H9 (cell line): ENCODE data around the gene ELL3. TPM values are rescaled to one million over a fixed set of nuclear protein-coding genes. Genes with fewer than 3 reads are reported as not detected.
A peak's percentile ranks its signal among the peaks of the same experiment; 100 is the strongest.
"Not testable (repeated sequence)": the region's sequence is repeated elsewhere in the genome, so short reads cannot be mapped to it uniquely, and the experiment has no call there.

ENCODE experiments used
- DNase-seq: peaks from one replicate; pipeline ENCODE4 v3.0.0-alpha.2; 2017
- H2AFZ ChIP-seq: one replicate; pipeline ENCODE4 v1.6.1; 2013; ENCODE audit warnings: mild to moderate bottlenecking, low read length, control low read depth, moderate library complexity
- H2AK5ac ChIP-seq: 2 replicates; pipeline ENCODE4 v1.6.1; 2013; ENCODE audit warnings: low read length, control low read depth, mixed read lengths; ENCODE audit not compliant: insufficient read length
- H2BK120ac ChIP-seq: one replicate; pipeline ENCODE4 v1.6.1; 2013; ENCODE audit warnings: low read depth, mild to moderate bottlenecking, low read length, control low read depth, inconsistent platforms; ENCODE audit not compliant: poor library complexity, severe bottlenecking
- H2BK12ac ChIP-seq: 2 replicates; pipeline ENCODE4 v1.6.1; 2013; ENCODE audit warnings: low read length, control low read depth, mixed read lengths, low read depth; ENCODE audit not compliant: insufficient read length
- H2BK15ac ChIP-seq: 2 replicates; pipeline ENCODE4 v1.6.1; 2013; ENCODE audit warnings: low read depth, low read length, control low read depth
- H2BK20ac ChIP-seq: one replicate; pipeline ENCODE4 v1.6.1; 2013; ENCODE audit warnings: low read depth, mild to moderate bottlenecking, low read length, control low read depth, inconsistent platforms; ENCODE audit not compliant: poor library complexity, severe bottlenecking
- H2BK5ac ChIP-seq: 2 replicates; pipeline ENCODE4 v1.6.1; 2013; ENCODE audit warnings: low read length, control low read depth, mixed read lengths; ENCODE audit not compliant: insufficient read length
- H3K14ac ChIP-seq: 2 replicates; pipeline ENCODE4 v1.6.1; 2013; ENCODE audit warnings: low read length, control low read depth; ENCODE audit not compliant: insufficient read depth
- H3K18ac ChIP-seq: 2 replicates; pipeline ENCODE4 v1.6.1; 2013; ENCODE audit warnings: low read depth, mild to moderate bottlenecking, mixed read lengths, low read length, control low read depth; ENCODE audit not compliant: insufficient read length
- H3K23ac ChIP-seq: 2 replicates; pipeline ENCODE4 v1.6.1; 2013; ENCODE audit warnings: low read length, control low read depth, mixed read lengths, low read depth; ENCODE audit not compliant: insufficient read length
- H3K23me2 ChIP-seq: 2 replicates; pipeline ENCODE4 v1.6.1; 2013; ENCODE audit warnings: low read depth, mild to moderate bottlenecking, mixed read lengths, low read length, control low read depth; ENCODE audit not compliant: insufficient read length, poor library complexity, severe bottlenecking
- H3K27ac ChIP-seq: 2 replicates; pipeline ENCODE4 v1.5.1; 2013; ENCODE audit warnings: low read length, control low read depth, mixed read lengths, low read depth; ENCODE audit not compliant: insufficient read length
- H3K27me3 ChIP-seq: 2 replicates; pipeline ENCODE4 v1.6.1; 2013; ENCODE audit warnings: low read length, control low read depth, inconsistent platforms; ENCODE audit not compliant: insufficient read depth
- H3K4ac ChIP-seq: 2 replicates; pipeline ENCODE4 v1.6.1; 2013; ENCODE audit warnings: low read depth, mild to moderate bottlenecking, control low read depth, inconsistent platforms, low read length, moderate library complexity
- H3K4me1 ChIP-seq: 2 replicates; pipeline ENCODE4 v1.6.1; 2013; ENCODE audit warnings: low read length, control low read depth, inconsistent platforms; ENCODE audit not compliant: insufficient read depth
- H3K4me2 ChIP-seq: 2 replicates; pipeline ENCODE4 v1.6.1; 2013; ENCODE audit warnings: low read length, control low read depth, mixed read lengths; ENCODE audit not compliant: insufficient read length, insufficient read depth
- H3K56ac ChIP-seq: 2 replicates; pipeline ENCODE4 v1.6.1; 2013; ENCODE audit warnings: low read depth, mild to moderate bottlenecking, mixed read lengths, low read length, control low read depth; ENCODE audit not compliant: insufficient read length
- H3K79me1 ChIP-seq: 2 replicates; pipeline ENCODE4 v1.6.1; 2013; ENCODE audit warnings: low read depth, mild to moderate bottlenecking, moderate library complexity, low read length, control low read depth, inconsistent platforms; ENCODE audit not compliant: insufficient read depth, poor library complexity, severe bottlenecking
- H3K79me2 ChIP-seq: 2 replicates; pipeline ENCODE4 v1.6.1; 2013; ENCODE audit warnings: low read length, control low read depth, inconsistent platforms; ENCODE audit not compliant: insufficient read depth
- H3K9ac ChIP-seq: 2 replicates; pipeline ENCODE4 v1.6.1; 2013; ENCODE audit warnings: low read length, control low read depth, mixed read lengths; ENCODE audit not compliant: insufficient read length; ENCODE audit errors: extremely low read depth
- H3K9me3 ChIP-seq: one replicate; pipeline ENCODE4 v1.6.1; 2013; ENCODE audit warnings: low read depth, low read length, inconsistent platforms; ENCODE audit not compliant: control insufficient read depth
- H3T11ph ChIP-seq: one replicate; pipeline ENCODE4 v1.6.1; 2013; ENCODE audit warnings: mild to moderate bottlenecking, low read length, control low read depth, inconsistent platforms
- H4K20me1 ChIP-seq: one replicate; pipeline ENCODE4 v1.6.1; 2013; ENCODE audit not compliant: control insufficient read depth, insufficient read length, insufficient read depth
- H4K5ac ChIP-seq: 2 replicates; pipeline ENCODE4 v1.6.1; 2013; ENCODE audit warnings: low read depth, mild to moderate bottlenecking, mixed read lengths, low read length, control low read depth; ENCODE audit not compliant: insufficient read length
- H4K8ac ChIP-seq: replicated peaks from 2 replicates; pipeline ENCODE4 v1.6.1; 2013; ENCODE audit warnings: low read length, control low read depth, mixed read lengths, low read depth; ENCODE audit not compliant: insufficient read length
- H4K91ac ChIP-seq: 2 replicates; pipeline ENCODE4 v1.6.1; 2013; ENCODE audit warnings: low read depth, mild to moderate bottlenecking, moderate library complexity, mixed read lengths, low read length, control low read depth; ENCODE audit not compliant: insufficient read length
- H3K27ac Mint-ChIP-seq, 3 experiments: 2 replicates in 2 of 3; 3 replicates in 1 of 3; pipeline ENCODE4 v1.8.0; 2020 to 2021; ENCODE audit warnings: mixed read lengths in 3 of 3, mild to moderate bottlenecking in 1 of 3, moderate library complexity in 1 of 3
- H3K27me3 Mint-ChIP-seq: 2 replicates; pipeline ENCODE4 v1.8.0; 2021; ENCODE audit warnings: low read depth, mild to moderate bottlenecking, moderate library complexity, mixed read lengths
- H3K36me3 Mint-ChIP-seq, 3 experiments: 2 replicates in 2 of 3; 3 replicates in 1 of 3; pipeline ENCODE4 v1.8.0; 2020 to 2021; ENCODE audit warnings: low read depth in 3 of 3, mixed read lengths in 3 of 3; ENCODE audit not compliant: insufficient read depth in 1 of 3
- H3K4me1 Mint-ChIP-seq, 2 experiments: 2 replicates each; pipeline ENCODE4 v1.8.0; 2020; ENCODE audit warnings: mixed read lengths in 2 of 2
- H3K4me3 Mint-ChIP-seq, 2 experiments: 2 replicates in 1 of 2; 3 replicates in 1 of 2; pipeline ENCODE4 v1.8.0; 2020 to 2021; ENCODE audit warnings: mild to moderate bottlenecking in 2 of 2, mixed read lengths in 2 of 2, moderate library complexity in 1 of 2
- H3K9me3 Mint-ChIP-seq, 2 experiments: 2 replicates in 1 of 2; 3 replicates in 1 of 2; pipeline ENCODE4 v1.8.0; 2020; ENCODE audit warnings: mild to moderate bottlenecking in 2 of 2, mixed read lengths in 2 of 2, moderate library complexity in 1 of 2
- CTCF ChIP-seq: fragments of 200-600 bp; sonication (generic); conservative IDR thresholded peaks from 3 replicates; pipeline ENCODE4 v1.8.0; 2021; ENCODE audit warnings: antibody characterized with exemption, mild to moderate bottlenecking
- WGBS: extraction: QIAGEN DNeasy Blood & Tissue Kit; methylation state at CpG from one replicate; pipeline ENCODE4 v1.1.7; 2013; ENCODE audit warnings: missing lambda C conversion rate, low lambda C conversion rate, mixed read lengths; ENCODE audit not compliant: insufficient read length; ENCODE audit errors: extremely low coverage; 5-methylcytosine and 5-hydroxymethylcytosine counted together
- total RNA-seq: library from RNA; stranded (reverse); gene quantifications from 2 replicates; pipeline ENCODE4 v1.2.1, GENCODE V29; 2021

ELL3 gene
- total RNA-seq, 1 experiment from 2014 or later = 6.4 TPM

GRCh38 chr15:43821505-43821904 lies 44.7 kb upstream of the ELL3 start:
- Histone ChIP-seq H3K23ac (no peak overlapping the region), H3K27ac (no peak overlapping the region), H3K23me2 (peaks cover 3% of the 10 kb centered on the region), H3K79me1 (peaks cover 12% of the 10 kb centered on the region), H3K18ac (no peak overlapping the region), H2BK12ac (no peak overlapping the region), H3K9ac (no peak overlapping the region), H4K20me1 (no peaks in the 10 kb centered on the region), H3K56ac (no peak overlapping the region), H3K79me2 (peaks cover 4% of the 10 kb centered on the region; the same call in 1 of the 2 replicates), H4K5ac (no peak overlapping the region), H2BK15ac (no peak overlapping the region), H4K91ac (no peak overlapping the region), H3K9me3 (no peaks in the 10 kb centered on the region), H4K8ac (no peak overlapping the region), H3K14ac (no peak overlapping the region), H2AK5ac (no peak overlapping the region), H2BK5ac (no peak overlapping the region), H2BK20ac (no peak overlapping the region), H3T11ph (no peak overlapping the region), H3K4ac (no peak overlapping the region), H2AFZ (no peak overlapping the region), H3K4me2 (no peak overlapping the region), H3K4me1 (no peaks in the 10 kb centered on the region; the same call in 1 of the 2 replicates), H3K27me3 (no peaks in the 10 kb centered on the region), H2BK120ac (no peak overlapping the region)
- no CpG with 5 or more reads among the region's 3 CpGs for WGBS
- no peak for TF ChIP-seq CTCF
- Mint-ChIP-seq H3K4me3 (no peak overlapping the region), H3K27ac (peak overlapping the region in 1 of 3 experiments; percentile 5; a peak in 1 of 7 replicates), H3K27me3 (peaks cover 12% of the 10 kb centered on the region), H3K36me3 (peaks cover 18 to 41% (median 36%) of the 10 kb centered on the region in 3 experiments), H3K4me1 (0 out of 4 replicates have a peak, but pooled peaks cover 0 to 6% of the 10 kb centered on the region in 2 experiments), H3K9me3 (peaks cover 11 to 19% of the 10 kb centered on the region in 2 experiments)
- DNase-seq = no peak

DNA sequence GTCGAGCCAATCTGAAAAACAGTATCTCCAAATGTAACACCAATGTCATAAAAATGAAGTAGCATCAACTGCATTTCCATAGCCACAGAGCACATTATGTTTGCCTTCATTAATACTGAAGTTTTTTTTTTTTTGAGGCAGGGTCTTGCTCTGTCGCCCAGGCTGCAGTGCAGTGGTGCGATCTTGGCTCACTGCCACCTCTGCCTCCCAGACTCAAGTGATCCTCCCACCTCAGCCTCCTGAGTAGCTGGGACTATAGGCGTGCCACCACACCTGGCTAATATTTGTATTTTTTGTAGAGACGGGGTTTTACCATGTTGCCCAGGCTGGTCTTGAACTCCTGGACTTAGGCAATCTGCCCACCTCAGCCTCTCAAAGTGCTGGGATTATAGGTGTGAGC lies 38.3 kb upstream of the ELL3 start:
- H2AFZ ChIP-seq, H3K4me1 ChIP-seq, H4K8ac ChIP-seq, H4K91ac ChIP-seq, H3K4me2 ChIP-seq, H3K27me3 ChIP-seq, H3K9me3 ChIP-seq, H3K27ac Mint-ChIP-seq, H3K9me3 Mint-ChIP-seq, H4K5ac ChIP-seq, H2BK20ac ChIP-seq, H3K14ac ChIP-seq, H3K79me2 ChIP-seq, H2BK5ac ChIP-seq, H3K56ac ChIP-seq, H3K23ac ChIP-seq, H3K79me1 ChIP-seq, H2BK12ac ChIP-seq, H4K20me1 ChIP-seq, DNase-seq, H2BK120ac ChIP-seq, H2BK15ac ChIP-seq, H3K27me3 Mint-ChIP-seq, H3K18ac ChIP-seq, H3K23me2 ChIP-seq, H3K4me1 Mint-ChIP-seq, H2AK5ac ChIP-seq, H3K9ac ChIP-seq, H3K4me3 Mint-ChIP-seq, H3K27ac ChIP-seq, H3T11ph ChIP-seq, H3K4ac ChIP-seq: not testable (repeated sequence)
- no CpG with 5 or more reads among the region's 5 CpGs for WGBS
- peaks cover 30 to 83% (median 62%) of the 10 kb centered on the region in 3 experiments; a peak in 6 of 7 replicates for H3K36me3 Mint-ChIP-seq
